Peyer's patch (tissue), 4 donors: Measurements from ENCODE around the gene ING3.

Experiments
- POLR2A ChIP-seq, 2 donors: fragments of 450-650 bp; IDR thresholded peaks; one replicate each; pipeline ENCODE4 v1.5.1; 2017; ENCODE audit warnings: antibody characterized with exemption in 2 of 2, mild to moderate bottlenecking in 2 of 2, moderate library complexity in 2 of 2
- TF ChIP-seq, protein P1 (sequence below), 6 experiments: fragments of 450-650 bp in 4 of 6; fragments of 200-600 bp in 2 of 6; sonication (generic) in 1 of 6; IDR thresholded peaks; one replicate each; pipeline ENCODE4 v1.5.1; 2017 to 2019; ENCODE audit warnings: antibody characterized with exemption in 6 of 6, mild to moderate bottlenecking in 3 of 6, moderate library complexity in 1 of 6

DNA sequence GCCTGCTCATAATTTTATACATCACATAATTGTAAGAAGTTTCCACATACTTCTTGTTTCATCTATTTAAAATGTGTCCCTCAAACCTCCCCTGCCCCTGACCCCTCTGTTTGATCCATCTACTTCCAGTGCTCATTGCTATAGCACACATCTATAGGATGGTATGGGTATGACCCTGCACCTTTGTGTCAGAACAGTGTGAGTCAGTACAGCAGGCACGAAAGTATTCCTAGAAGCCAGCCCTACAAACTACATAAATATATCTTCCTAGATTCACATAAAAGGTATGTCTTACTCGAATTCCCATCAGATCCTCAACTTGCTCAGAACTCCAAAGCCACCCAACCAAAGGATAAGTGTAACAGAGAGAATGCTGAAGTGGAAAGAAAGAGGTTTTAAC, 25.7 kb upstream of the ING3 start:
- TF ChIP-seq, protein P1, sequence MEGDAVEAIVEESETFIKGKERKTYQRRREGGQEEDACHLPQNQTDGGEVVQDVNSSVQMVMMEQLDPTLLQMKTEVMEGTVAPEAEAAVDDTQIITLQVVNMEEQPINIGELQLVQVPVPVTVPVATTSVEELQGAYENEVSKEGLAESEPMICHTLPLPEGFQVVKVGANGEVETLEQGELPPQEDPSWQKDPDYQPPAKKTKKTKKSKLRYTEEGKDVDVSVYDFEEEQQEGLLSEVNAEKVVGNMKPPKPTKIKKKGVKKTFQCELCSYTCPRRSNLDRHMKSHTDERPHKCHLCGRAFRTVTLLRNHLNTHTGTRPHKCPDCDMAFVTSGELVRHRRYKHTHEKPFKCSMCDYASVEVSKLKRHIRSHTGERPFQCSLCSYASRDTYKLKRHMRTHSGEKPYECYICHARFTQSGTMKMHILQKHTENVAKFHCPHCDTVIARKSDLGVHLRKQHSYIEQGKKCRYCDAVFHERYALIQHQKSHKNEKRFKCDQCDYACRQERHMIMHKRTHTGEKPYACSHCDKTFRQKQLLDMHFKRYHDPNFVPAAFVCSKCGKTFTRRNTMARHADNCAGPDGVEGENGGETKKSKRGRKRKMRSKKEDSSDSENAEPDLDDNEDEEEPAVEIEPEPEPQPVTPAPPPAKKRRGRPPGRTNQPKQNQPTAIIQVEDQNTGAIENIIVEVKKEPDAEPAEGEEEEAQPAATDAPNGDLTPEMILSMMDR (IDR thresholded peaks at IDR 0.05): no peak
- TF ChIP-seq POLR2A (IDR thresholded peaks at IDR 0.05): no peak
